Raji (cell line): ENCODE results near the gene IGFLR1.

Source experiments
- POLR2A ChIP-seq: IDR thresholded peaks from 2 replicates; pipeline ENCODE4 v1.6.1; 2011; ENCODE audit warnings: low read depth, low read length, control low read depth; ENCODE audit not compliant: insufficient read depth

The IGFLR1 gene

GRCh38 chr19:35693835-35694599 lies 48.2 kb downstream of the IGFLR1 start:
- peak; percentile 48; the same call in 1 of the 2 replicates for TF ChIP-seq POLR2A

GRCh38 chr19:35693422-35693821 lies 48.8 kb downstream of the IGFLR1 start:
- no peak for TF ChIP-seq POLR2A

GRCh38 chr19:35692010-35692409 lies 50.2 kb downstream of the IGFLR1 start:
- no peak for TF ChIP-seq POLR2A

GRCh38 chr19:35689836-35690235 lies 52.4 kb downstream of the IGFLR1 start:
- TF ChIP-seq POLR2A, result no peak
